Heart right ventricle (tissue), 16 donors: Measurements from ENCODE around the gene RAB3B. TPM values are rescaled to one million over a fixed set of nuclear protein-coding genes. Genes with fewer than 3 reads are reported as not detected.

Source experiments
- ATAC-seq, 8 donors: fragments of 200-7000 bp; cut with Tn5 transposase; one replicate each; pipeline ENCODE4 v1.9.1; 2020; ENCODE audit warnings: mild to moderate bottlenecking in 8 of 8, moderate library complexity in 8 of 8, moderate number of reproducible peaks in 1 of 8
- DNase-seq, 2 donors: peaks; one replicate each; pipeline ENCODE4 v3.0.0-alpha.2; 2020
- H3K27ac ChIP-seq, 10 donors: fragments of 200-600 bp; sonication (generic) in 2 of 10; one replicate each; pipeline versions ENCODE4 v1.5.0 to v1.8.0; 2020 to 2022; ENCODE audit warnings: mild to moderate bottlenecking in 3 of 10
- H3K27me3 ChIP-seq, 7 donors: fragments of 200-600 bp; one replicate each; pipeline ENCODE4 v1.8.0; 2021 to 2022; ENCODE audit warnings: mild to moderate bottlenecking in 2 of 7
- H3K36me3 ChIP-seq, 9 donors: fragments of 200-600 bp; sonication (generic) in 1 of 9; one replicate each; pipeline versions ENCODE4 v1.5.0 to v1.8.0; 2020 to 2022; ENCODE audit warnings: mild to moderate bottlenecking in 2 of 9
- H3K4me1 ChIP-seq, 9 donors: fragments of 200-600 bp; sonication (generic) in 1 of 9; one replicate each; pipeline versions ENCODE4 v1.5.0 to v1.8.0; 2020 to 2022; ENCODE audit warnings: mild to moderate bottlenecking in 4 of 9
- H3K4me3 ChIP-seq, 10 donors: fragments of 200-600 bp; sonication (generic) in 2 of 10; one replicate each; pipeline versions ENCODE4 v1.5.0 to v1.8.0; 2020 to 2022; ENCODE audit warnings: mild to moderate bottlenecking in 7 of 10, moderate library complexity in 2 of 10
- H3K9me3 ChIP-seq, 11 donors: fragments of 200-600 bp in 10 of 11; sonication (generic) in 2 of 11; one replicate each; pipeline versions ENCODE4 v1.5.0 to v1.8.0; 2013 to 2022; ENCODE audit warnings: mild to moderate bottlenecking in 2 of 11, control low read depth in 1 of 11, moderate library complexity in 1 of 11
- CTCF ChIP-seq, 9 donors: fragments of 200-600 bp; sonication (generic) in 2 of 9; IDR thresholded peaks; one replicate each; pipeline versions ENCODE4 v1.5.0 to v1.8.0; 2021 to 2022; ENCODE audit warnings: antibody characterized with exemption in 9 of 9, mild to moderate bottlenecking in 5 of 9, moderate library complexity in 1 of 9
- WGBS, 2 donors: extraction: QIAGEN DNeasy Blood & Tissue Kit; methylation state at CpG; one replicate each; pipeline ENCODE4 v1.1.7; 2013; ENCODE audit warnings: inconsistent platforms in 1 of 2; 5-methylcytosine and 5-hydroxymethylcytosine counted together
- intact Hi-C, 10 donors: fragments of 100-400 bp; cut with DNase I; formaldehyde crosslinking; loops; one replicate each; pipeline versions ENCODE4 v1.11.1 to v1.14.2; 2022
- polyA plus RNA-seq, 2 donors: library from polyadenylated mRNA; stranded (reverse); fragments of 200-250 nt; gene quantifications; one replicate each; pipeline ENCODE4 v1.2.3, GENCODE V29; 2013
- total RNA-seq, 10 donors: library from RNA; stranded (reverse); fragmentation: NEBNext Ultra II Directional in 3 of 10; extraction: Animal tissue kit (Norgen Biotek cat#: 25700) in 3 of 10; gene quantifications; one replicate each; pipeline versions ENCODE4 v1.2.1 to v1.2.4, GENCODE V29; 2021 to 2023
- donor health status: Arrhythmogenic right ventricular cardiomyopathy.
- donor health status: ischemic (EF 13 %, LVEDD 7.1; RV severe dilation, severe dysfunction).
- donor health status: healthy with polysubstance abuse.
- donor health status: DM: no; HTN: yes; CAD: no.
- donor health status: DM: no; HTN: no; CAD: no.
- donor health status: ischemic (EF 25% LVEDD 6.9; RV normal size, moderate dysfunction).
- donor health status: ischemic (EF 25% LVEDD 5.7; RV mildly dilated, moderate dysfunction).
- donor health status: healthy.
- donor health status: DM: yes; HTN: yes; CAD: no.
- donor health status: Ischemic cardiomyopathy.
- donor health status: ischemic (EF 35%, LVEDD 5.7; RV mildly dilated, moderate dysfunction).
- donor health status: nonischemic (EF 11% LVEDD 7.7; RV severe dilation, severe dysfunction).
- donor health status: DM: yes; HTN: yes; CAD: no.
- donor health status: PGD.
- donor health status: ischemic (EF 29% LVEDD 5.4; RV normal size, mild dysfunction).
- donor health status: nonischemic (EF 23%, LVEDD 6.1; RV moderate dilation, normal function).

RAB3B gene
- total and polyA plus RNA-seq, 12 donors, result 0.01 to 0.02 TPM; not detected in 10

GRCh38 chr1:51962486-51963356 is 27.8 kb downstream of the RAB3B start:
- Histone ChIP-seq H3K4me1 (no peaks in the 10 kb centered on the region), H3K36me3 (no peaks in the 10 kb centered on the region), H3K27ac (no peak overlapping the region), H3K9me3 (peaks cover 0 to 2% (median 0%) of the 10 kb centered on the region in 11 donors), H3K27me3 (peaks cover 0 to 75% (median 43%) of the 10 kb centered on the region in 7 donors), H3K4me3 (no peak overlapping the region)
- DNase-seq, result no peak
- no peak for ATAC-seq
- 49 to 51% methylated on average over 4 of the region's 4 CpGs for WGBS, 2 donors
- intact Hi-C loops, result no loop called here
- TF ChIP-seq CTCF (IDR thresholded peaks at IDR 0.05), result no peak

GRCh38 chr1:51961954-51962353 is 28.5 kb downstream of the RAB3B start:
- ATAC-seq (no peak), DNase-seq (no peak)
- Histone ChIP-seq H3K36me3 (no peaks in the 10 kb centered on the region), H3K9me3 (no peaks in the 10 kb centered on the region), H3K4me1 (no peaks in the 10 kb centered on the region), H3K4me3 (no peak overlapping the region), H3K27me3 (peaks cover 0 to 67% (median 43%) of the 10 kb centered on the region in 7 donors), H3K27ac (no peak overlapping the region)
- 86 to 90% methylated on average over 2 of the region's 2 CpGs for WGBS, 2 donors
- no peak for TF ChIP-seq CTCF (IDR thresholded peaks at IDR 0.05)
- intact Hi-C loops, result no loop called here

GRCh38 chr1:51961231-51961630 is 29.3 kb downstream of the RAB3B start:
- H3K27me3 ChIP-seq, result peaks cover 0 to 62% (median 43%) of the 10 kb centered on the region in 7 donors

GRCh38 chr1:51960262-51960661 is 30.2 kb downstream of the RAB3B start:
- Histone ChIP-seq H3K27me3 (peaks cover 0 to 54% (median 40%) of the 10 kb centered on the region in 7 donors), H3K9me3 (no peaks in the 10 kb centered on the region), H3K4me1 (no peaks in the 10 kb centered on the region), H3K27ac (no peak overlapping the region), H3K36me3 (no peaks in the 10 kb centered on the region), H3K4me3 (no peak overlapping the region)
- DNase-seq, result no peak
- intact Hi-C loops, result no loop called here
- WGBS, 2 donors, result 38 to 39% methylated on average over 3 of the region's 3 CpGs
- no peak for TF ChIP-seq CTCF (IDR thresholded peaks at IDR 0.05)
- ATAC-seq, result no peak

More at GRCh38 chr1:51961231-51961630, 29.3 kb downstream of the RAB3B start:
- Histone ChIP-seq H3K27ac (no peak overlapping the region), H3K4me3 (no peak overlapping the region), H3K4me1 (no peaks in the 10 kb centered on the region), H3K9me3 (no peaks in the 10 kb centered on the region), H3K36me3 (no peaks in the 10 kb centered on the region)
- no peak for ATAC-seq
- WGBS, 2 donors, result 19 to 33% methylated on average over 2 of the region's 2 CpGs
- intact Hi-C loops, result no loop called here
- TF ChIP-seq CTCF (IDR thresholded peaks at IDR 0.05), result no peak
- no peak for DNase-seq
